ENCODE data around the gene TMCC1. TPM values are rescaled to one million over a fixed set of nuclear protein-coding genes. Genes with fewer than 3 reads are reported as not detected.

Gene TMCC1
- total RNA-seq, 1 experiment from 2014 or later: 6.2 TPM

DNA sequence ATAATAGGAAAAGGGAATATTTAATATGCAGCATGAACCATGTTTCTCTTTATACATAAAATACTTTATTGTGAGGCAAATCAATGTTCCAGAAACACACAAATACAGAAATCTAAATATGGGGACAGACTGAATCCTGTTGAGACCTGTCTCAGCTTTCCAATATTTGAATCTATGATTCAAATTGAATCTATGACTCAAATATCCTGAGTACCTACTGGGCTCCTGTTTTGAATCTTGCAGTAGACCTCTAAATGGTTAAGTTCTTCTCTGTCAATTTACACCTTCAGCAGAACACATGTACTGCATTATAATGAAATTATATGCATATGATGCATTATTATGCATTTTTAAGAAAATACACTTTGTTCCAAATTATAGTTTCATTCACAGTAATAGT lies 143.8 kb downstream of the TMCC1 start:
- TF ChIP-seq EZH2phosphoT487 (IDR thresholded peaks at IDR 0.05; ENCODE audit: borderline replicate concordance, low read length): no peak
- CTCF ChIA-PET: no interaction called here
- ATAC-seq: no peak
- Histone ChIP-seq H3K36me3 (ENCODE audit: low read depth, low read length) (no peaks in the 10 kb centered on the region), H4K20me1 (ENCODE audit: low read length) (no peaks in the 10 kb centered on the region), H3K79me2 (ENCODE audit: low read length) (peaks cover 64% of the 10 kb centered on the region), H3K9me2 (replicated peaks; ENCODE audit: low read length) (no peaks in the 10 kb centered on the region), H3K4me3 (ENCODE audit: low read length) (no peak overlapping the region), H3K27me3 (ENCODE audit: low read length) (no peaks in the 10 kb centered on the region), H3K9me3 (ENCODE audit: low read length) (no peaks in the 10 kb centered on the region), H2AFZ (ENCODE audit: low read length) (no peak overlapping the region), H3F3A (ENCODE audit: low read length, unreplicated experiment) (no peaks in the 10 kb centered on the region), H3K27ac (ENCODE audit: low read length) (no peak overlapping the region), H3K9ac (ENCODE audit: low read length) (no peak overlapping the region), H3K4me2 (ENCODE audit: low read length) (no peak overlapping the region), H3K4me1 (ENCODE audit: insufficient read depth, low read length) (no peaks in the 10 kb centered on the region)
- no peak for DNase-seq
- no TSS peak for BruUV-seq (replicated peaks)
- intact Hi-C loops (cut with micrococcal nuclease): no loop called here
- POLR2A ChIA-PET (ENCODE audit: unreplicated experiment): no interaction called here

GRCh38 chr3:129747992-129748391 lies 145.5 kb downstream of the TMCC1 start:
- Histone ChIP-seq H3K36me3 (ENCODE audit: low read depth, low read length) (no peaks in the 10 kb centered on the region), H3K4me2 (ENCODE audit: low read length) (no peak overlapping the region), H3K79me2 (ENCODE audit: low read length) (peaks cover 52% of the 10 kb centered on the region), H3K4me1 (ENCODE audit: insufficient read depth, low read length) (no peaks in the 10 kb centered on the region), H3K9me3 (ENCODE audit: low read length) (no peaks in the 10 kb centered on the region), H4K20me1 (ENCODE audit: low read length) (no peaks in the 10 kb centered on the region), H3K27ac (ENCODE audit: low read length) (no peak overlapping the region), H3K4me3 (ENCODE audit: low read length) (no peak overlapping the region), H3F3A (ENCODE audit: low read length, unreplicated experiment) (no peaks in the 10 kb centered on the region), H2AFZ (ENCODE audit: low read length) (no peak overlapping the region), H3K27me3 (ENCODE audit: low read length) (no peaks in the 10 kb centered on the region), H3K9ac (ENCODE audit: low read length) (no peak overlapping the region), H3K9me2 (replicated peaks; ENCODE audit: low read length) (no peaks in the 10 kb centered on the region)
- ChIA-PET CTCF (no interaction called here), POLR2A (ENCODE audit: unreplicated experiment) (no interaction called here)
- DNase-seq (no peak), ATAC-seq (no peak)
- TF ChIP-seq, protein P1, sequence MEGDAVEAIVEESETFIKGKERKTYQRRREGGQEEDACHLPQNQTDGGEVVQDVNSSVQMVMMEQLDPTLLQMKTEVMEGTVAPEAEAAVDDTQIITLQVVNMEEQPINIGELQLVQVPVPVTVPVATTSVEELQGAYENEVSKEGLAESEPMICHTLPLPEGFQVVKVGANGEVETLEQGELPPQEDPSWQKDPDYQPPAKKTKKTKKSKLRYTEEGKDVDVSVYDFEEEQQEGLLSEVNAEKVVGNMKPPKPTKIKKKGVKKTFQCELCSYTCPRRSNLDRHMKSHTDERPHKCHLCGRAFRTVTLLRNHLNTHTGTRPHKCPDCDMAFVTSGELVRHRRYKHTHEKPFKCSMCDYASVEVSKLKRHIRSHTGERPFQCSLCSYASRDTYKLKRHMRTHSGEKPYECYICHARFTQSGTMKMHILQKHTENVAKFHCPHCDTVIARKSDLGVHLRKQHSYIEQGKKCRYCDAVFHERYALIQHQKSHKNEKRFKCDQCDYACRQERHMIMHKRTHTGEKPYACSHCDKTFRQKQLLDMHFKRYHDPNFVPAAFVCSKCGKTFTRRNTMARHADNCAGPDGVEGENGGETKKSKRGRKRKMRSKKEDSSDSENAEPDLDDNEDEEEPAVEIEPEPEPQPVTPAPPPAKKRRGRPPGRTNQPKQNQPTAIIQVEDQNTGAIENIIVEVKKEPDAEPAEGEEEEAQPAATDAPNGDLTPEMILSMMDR (conservative IDR thresholded peaks at IDR 0.05; ENCODE audit: low read depth, low read length): no peak
- no peak for TF ChIP-seq EZH2 (IDR thresholded peaks at IDR 0.05; ENCODE audit: low read length, unreplicated experiment)
- TF ChIP-seq EZH2phosphoT487 (IDR thresholded peaks at IDR 0.05; ENCODE audit: borderline replicate concordance, low read length): no peak
- no TSS peak for BruUV-seq (replicated peaks)
- intact Hi-C loops (cut with micrococcal nuclease): no loop called here

GRCh38 chr3:129747136-129747535 lies 146.4 kb downstream of the TMCC1 start:
- H3K36me3 ChIP-seq (ENCODE audit: low read depth, low read length): no peaks in the 10 kb centered on the region
- no peak for DNase-seq
- H3K9ac ChIP-seq (ENCODE audit: low read length): no peak overlapping the region
- H3K79me2 ChIP-seq (ENCODE audit: low read length): peaks cover 51% of the 10 kb centered on the region
- no TSS peak for BruUV-seq (replicated peaks)
- no peak overlapping the region for H3K4me3 ChIP-seq (ENCODE audit: low read length)
- no peaks in the 10 kb centered on the region for H4K20me1 ChIP-seq (ENCODE audit: low read length)
- no peaks in the 10 kb centered on the region for H3K4me1 ChIP-seq (ENCODE audit: insufficient read depth, low read length)
- CTCF ChIA-PET: no interaction called here
- H3K9me2 ChIP-seq (replicated peaks; ENCODE audit: low read length): no peaks in the 10 kb centered on the region
- intact Hi-C loops (cut with micrococcal nuclease): no loop called here
- H2AFZ ChIP-seq (ENCODE audit: low read length): no peak overlapping the region
- POLR2A ChIA-PET (ENCODE audit: unreplicated experiment): interaction anchor here (0.5 kb wide), 1 partner anchor 36 kb away, joined by 3 read pairs; no protein-coding TSS in a partner anchor
- no peak for ATAC-seq
- no peaks in the 10 kb centered on the region for H3K9me3 ChIP-seq (ENCODE audit: low read length)
- TF ChIP-seq EZH2phosphoT487 (IDR thresholded peaks at IDR 0.05; ENCODE audit: borderline replicate concordance, low read length) (no peak), EZH2 (IDR thresholded peaks at IDR 0.05; ENCODE audit: low read length, unreplicated experiment) (no peak)
- TF ChIP-seq, protein P1 (conservative IDR thresholded peaks at IDR 0.05; ENCODE audit: low read depth, low read length): no peak
- H3K27ac ChIP-seq (ENCODE audit: low read length): no peak overlapping the region
- H3F3A ChIP-seq (ENCODE audit: low read length, unreplicated experiment): no peaks in the 10 kb centered on the region
- H3K4me2 ChIP-seq (ENCODE audit: low read length): no peak overlapping the region
- no peaks in the 10 kb centered on the region for H3K27me3 ChIP-seq (ENCODE audit: low read length)
